GM19025 (cell line): ENCODE results near the gene ELOF1.
"Not testable (repeated sequence)": the region's sequence is repeated elsewhere in the genome, so short reads cannot be mapped to it uniquely, and the experiment has no call there.

Source experiments
- ATAC-seq: cut with Tn5 transposase; IDR thresholded peaks from one replicate; pipeline ENCODE4 v1.9.1; 2021; ENCODE audit warnings: mild to moderate bottlenecking, low read depth, moderate library complexity; ENCODE audit not compliant: unreplicated experiment

Gene ELOF1

GRCh38 chr19:11558881-11559828, at the start of gene ELOF1:
Gene ELOF1 (minus strand): TSS chr19:11559230. CDS start chr19:11554347, 4,883 bp downstream.
- ATAC-seq: peak; percentile 65

GRCh38 chr19:11606484-11606883, 47.5 kb upstream of the ELOF1 start:
- ATAC-seq: no peak

GRCh38 chr19:11599704-11600103, 40.7 kb upstream of the ELOF1 start:
- ATAC-seq: not testable (repeated sequence)

- no peak for ATAC-seq
These were observed 39.7 kb upstream of the ELOF1 start for GRCh38 chr19:11598746-11599145.

GRCh38 chr19:11598103-11598483, 39.1 kb upstream of the ELOF1 start:
- no peak for ATAC-seq

GRCh38 chr19:11597202-11598102, 38.4 kb upstream of the ELOF1 start, which contains the start of gene ZNF627:
Gene ZNF627 (plus strand): TSS chr19:11597483. CDS start chr19:11597628, 145 bp downstream.
- ATAC-seq: peak; percentile 99

- ATAC-seq: no peak
These were observed 37.1 kb upstream of the ELOF1 start for GRCh38 chr19:11596156-11596555.

- ATAC-seq: no peak
These were observed 35.1 kb upstream of the ELOF1 start for GRCh38 chr19:11594084-11594483.

GRCh38 chr19:11587975-11588631, 29.1 kb upstream of the ELOF1 start:
- no peak for ATAC-seq

- ATAC-seq: no peak
These were observed 28.4 kb upstream of the ELOF1 start for GRCh38 chr19:11587302-11587974.

GRCh38 chr19:11586331-11586730, 27.3 kb upstream of the ELOF1 start:
- no peak for ATAC-seq

GRCh38 chr19:11581740-11582139, 22.7 kb upstream of the ELOF1 start:
- peak; percentile 65 for ATAC-seq

- ATAC-seq: no peak
These were observed 21.1 kb upstream of the ELOF1 start for GRCh38 chr19:11580116-11580515.

- ATAC-seq: peak; percentile 35
These were observed 19.5 kb upstream of the ELOF1 start for GRCh38 chr19:11578258-11579142.

- no peak for ATAC-seq
These were observed 18.6 kb upstream of the ELOF1 start, which contains the start of gene ACP5 for GRCh38 chr19:11577451-11578257. Gene ACP5 (minus strand): TSS chr19:11577645. CDS start chr19:11577317, 328 bp downstream.

GRCh38 chr19:11576227-11576626, 17.2 kb upstream of the ELOF1 start:
- ATAC-seq: no peak

- no peak for ATAC-seq
These were observed 15.7 kb upstream of the ELOF1 start for GRCh38 chr19:11574689-11575088.

- ATAC-seq: not testable (repeated sequence)
These were observed 14.7 kb upstream of the ELOF1 start for GRCh38 chr19:11573763-11574162.
